AG08396 (cell line): ENCODE data around the gene MRPL48.
A peak's percentile ranks its signal among the peaks of the same experiment; 100 is the strongest.
"Not testable (repeated sequence)": the region's sequence is repeated elsewhere in the genome, so short reads cannot be mapped to it uniquely, and the experiment has no call there.

Source experiments
- DNase-seq: peaks from one replicate; pipeline ENCODE4 v3.0.0; 2012; ENCODE audit warnings: low spot score, mixed read lengths

Gene MRPL48

DNA sequence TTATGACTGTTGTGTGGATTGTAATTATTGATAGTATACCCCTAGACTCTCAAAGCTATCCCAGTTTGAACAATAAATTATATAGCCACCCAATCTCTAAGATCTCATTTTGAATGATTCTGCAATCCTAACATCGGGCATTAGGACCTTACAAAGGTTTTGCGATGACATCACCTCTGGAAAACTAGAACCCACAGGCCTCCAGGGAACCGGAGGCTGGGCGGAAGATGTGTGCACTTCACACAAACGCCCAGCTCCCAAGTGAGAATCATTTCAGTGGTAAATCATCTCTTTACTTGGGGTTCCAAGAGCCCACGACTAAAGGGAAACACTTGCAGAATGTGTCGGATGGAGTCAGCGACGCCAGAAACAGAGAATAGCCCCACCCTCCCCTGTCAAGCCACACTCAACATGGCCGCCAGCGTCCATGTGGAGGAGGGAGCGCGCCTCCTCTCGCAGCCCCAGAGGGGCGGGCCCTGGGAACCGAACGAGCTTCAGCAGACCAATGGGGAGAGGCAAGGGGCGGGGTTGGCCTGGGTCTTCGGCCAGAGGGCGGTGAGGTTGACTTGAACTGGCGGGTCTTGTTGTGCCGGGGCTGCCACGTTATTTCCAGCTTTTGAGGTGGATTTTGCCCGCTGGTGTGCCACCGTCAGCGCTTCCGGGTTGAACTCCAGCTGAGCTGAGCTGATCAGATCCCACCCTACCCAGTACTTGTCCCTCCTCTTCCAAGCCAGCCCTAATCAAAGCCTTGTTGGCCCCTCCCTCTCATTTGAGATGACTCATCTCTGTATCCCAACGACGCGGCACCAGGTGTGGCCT, 8.4 kb upstream of the MRPL48 start:
- DNase-seq: peak; percentile 96

DNA sequence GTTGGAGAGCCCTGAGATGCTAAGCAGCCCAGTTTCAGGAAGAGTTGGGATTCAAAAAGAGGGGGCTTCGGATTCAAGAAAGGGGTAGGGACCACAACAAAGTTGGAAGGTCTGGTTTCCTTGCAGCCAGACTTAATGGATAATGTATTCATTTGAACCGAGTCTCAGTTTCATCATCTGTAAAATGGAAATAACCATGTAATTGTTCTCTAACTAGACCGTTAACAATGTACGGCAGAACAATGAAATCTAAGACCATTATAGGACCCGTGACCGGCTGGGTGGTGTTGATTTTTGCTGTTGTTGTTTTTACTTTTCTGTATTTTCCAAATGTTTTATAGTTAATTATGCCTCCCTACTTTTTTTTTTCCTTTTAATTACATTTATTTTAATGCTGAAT, 6.4 kb upstream of the MRPL48 start:
- DNase-seq: no peak

DNA sequence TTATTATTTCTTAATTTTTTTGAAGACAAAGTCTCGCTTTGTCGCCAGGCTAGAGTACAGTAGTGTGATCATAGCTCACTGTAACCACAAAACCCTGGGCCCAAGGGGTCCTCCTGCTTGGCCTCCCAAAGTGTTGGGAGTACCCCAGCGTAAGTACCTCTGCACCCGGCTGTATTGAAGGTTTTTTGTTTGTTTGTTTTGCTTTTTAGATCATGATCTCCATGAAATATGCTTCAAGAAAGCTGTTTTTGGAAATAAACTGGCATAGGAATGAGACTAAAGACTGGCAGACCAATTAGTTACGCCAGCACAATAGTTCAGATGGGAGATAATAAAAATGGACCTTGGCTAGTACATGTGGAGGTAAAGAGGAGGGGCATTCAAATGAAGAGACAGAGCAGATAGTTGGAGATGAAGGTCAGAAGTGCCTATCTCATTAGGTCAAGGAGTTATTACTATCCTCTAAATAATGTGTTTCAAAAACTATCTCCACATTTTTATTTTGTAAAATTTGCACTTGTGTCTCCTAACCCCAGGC, 4.1 kb upstream of the MRPL48 start:
- DNase-seq: no peak

DNA sequence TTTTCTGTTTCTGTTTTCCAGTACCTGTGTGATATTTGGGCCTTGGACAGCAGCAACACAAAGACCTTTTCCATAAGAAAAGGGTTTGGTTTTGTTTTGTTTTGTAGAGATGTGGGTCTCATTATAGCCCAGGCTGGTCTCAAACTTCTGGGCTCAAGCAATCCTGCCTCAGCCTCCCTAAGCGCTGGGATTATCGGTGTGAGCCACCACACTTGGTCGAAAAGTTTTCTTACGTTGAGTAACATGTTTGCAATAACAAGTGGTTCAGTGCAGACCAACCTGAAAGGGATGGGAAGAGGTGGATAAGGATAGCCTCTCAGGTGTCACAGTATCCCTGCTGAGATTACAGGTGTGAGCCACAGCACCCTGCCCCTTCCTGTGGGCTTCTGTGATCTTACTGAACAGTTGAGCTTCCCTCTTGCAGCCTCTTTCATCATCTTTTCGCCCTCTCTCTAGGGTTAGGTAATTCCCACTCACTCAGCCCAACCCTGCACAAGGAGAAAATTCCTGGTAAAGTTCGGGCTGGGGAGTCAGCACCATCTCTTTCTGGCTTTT, 3.5 kb upstream of the MRPL48 start:
- DNase-seq: no peak

- no peak for DNase-seq
Measured at GRCh38 chr11:73784734-73785133, 2.9 kb upstream of the MRPL48 start.

GRCh38 chr11:73785467-73785866, 2.2 kb upstream of the MRPL48 start:
- DNase-seq: not testable (repeated sequence)

- DNase-seq: no peak
Measured at GRCh38 chr11:73787051-73787642, 527 bp upstream of the MRPL48 start.

DNA sequence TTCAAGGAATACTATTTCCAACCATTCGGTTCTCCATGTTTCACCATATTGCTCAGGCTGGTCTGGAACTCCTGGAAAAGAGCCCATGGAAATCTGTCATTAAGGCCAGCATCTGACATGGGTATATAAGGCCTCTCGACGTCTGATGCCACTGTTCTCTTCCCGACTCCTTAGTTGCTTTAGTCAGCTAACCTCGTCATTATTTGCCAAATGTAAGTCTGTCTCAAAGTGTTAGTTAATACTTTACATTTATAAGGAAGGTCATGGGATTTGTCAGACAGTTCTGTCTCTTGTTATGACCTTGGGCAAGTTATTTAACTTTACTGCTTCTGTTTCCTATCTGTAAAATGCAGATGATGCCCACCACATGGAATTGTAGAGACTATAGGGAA, 1.6 kb downstream of the MRPL48 start:
- DNase-seq: no peak

DNA sequence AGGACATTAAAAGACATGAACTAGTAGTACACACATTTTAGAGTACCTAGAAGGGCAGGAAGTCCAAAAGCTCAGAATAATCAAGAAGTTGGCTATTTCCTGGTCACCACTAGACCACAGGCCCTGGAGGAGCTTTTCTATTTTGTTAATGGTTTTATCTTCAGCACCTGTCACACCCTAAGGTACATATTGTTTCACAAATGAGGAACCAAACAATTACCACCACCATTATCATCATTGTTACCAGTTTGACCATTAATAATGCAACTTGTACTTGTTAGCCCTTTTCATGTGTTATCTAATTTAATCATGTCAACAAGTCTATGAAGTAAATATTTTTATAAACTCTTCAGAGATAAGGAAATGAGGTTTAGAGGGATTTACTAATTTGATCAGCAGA, 4.9 kb downstream of the MRPL48 start:
- DNase-seq: no peak

- no peak for DNase-seq
Measured at GRCh38 chr11:73795925-73796632, 8.4 kb downstream of the MRPL48 start.

GRCh38 chr11:73797457-73797856, 9.8 kb downstream of the MRPL48 start:
- no peak for DNase-seq

DNA sequence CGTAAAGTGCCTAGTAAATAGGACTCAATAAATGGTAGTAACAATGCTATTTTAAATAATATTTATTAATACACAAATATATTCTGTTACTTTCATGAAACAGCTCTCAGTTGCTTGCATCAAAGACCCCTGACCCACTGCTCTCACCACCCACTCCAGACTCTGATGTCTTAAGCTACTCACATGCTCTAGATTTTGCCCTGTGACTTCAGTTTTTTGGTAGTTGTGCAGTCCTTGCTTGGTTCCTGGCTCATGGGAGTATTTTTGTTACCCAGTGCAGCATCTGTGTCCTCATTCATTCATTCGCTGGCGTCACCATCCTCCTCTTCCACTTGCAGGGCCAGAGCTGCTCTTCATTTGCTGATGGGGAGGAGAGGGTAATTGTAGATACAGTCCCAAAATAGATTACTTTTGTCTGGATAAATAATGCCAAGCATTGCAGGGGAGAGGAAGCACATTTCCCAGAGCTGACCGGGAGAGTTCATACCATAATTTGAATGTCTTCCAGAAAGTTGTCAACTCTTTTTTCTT, 12.7 kb downstream of the MRPL48 start:
- DNase-seq: no peak

DNA sequence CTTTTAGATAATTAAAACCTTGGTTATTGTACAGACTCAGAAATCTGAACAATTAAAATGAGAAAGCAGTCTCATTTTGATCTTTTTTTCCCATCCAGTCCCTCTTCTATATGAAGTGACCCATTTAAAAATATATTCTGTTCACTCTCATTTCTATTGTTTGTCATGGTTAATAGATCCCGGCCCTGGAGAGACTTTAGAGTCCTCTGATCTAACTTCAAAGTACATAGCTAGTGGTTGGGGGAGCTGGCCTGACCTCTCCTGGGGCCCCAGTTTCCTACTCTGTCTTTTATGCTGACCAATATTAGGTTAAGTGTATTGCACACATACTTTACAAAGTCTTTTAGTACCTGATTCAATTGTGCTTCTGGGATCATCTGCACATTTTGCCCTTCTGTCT, 13.5 kb downstream of the MRPL48 start:
- DNase-seq: no peak

GRCh38 chr11:73804712-73805111, 17.0 kb downstream of the MRPL48 start:
- no peak for DNase-seq

DNA sequence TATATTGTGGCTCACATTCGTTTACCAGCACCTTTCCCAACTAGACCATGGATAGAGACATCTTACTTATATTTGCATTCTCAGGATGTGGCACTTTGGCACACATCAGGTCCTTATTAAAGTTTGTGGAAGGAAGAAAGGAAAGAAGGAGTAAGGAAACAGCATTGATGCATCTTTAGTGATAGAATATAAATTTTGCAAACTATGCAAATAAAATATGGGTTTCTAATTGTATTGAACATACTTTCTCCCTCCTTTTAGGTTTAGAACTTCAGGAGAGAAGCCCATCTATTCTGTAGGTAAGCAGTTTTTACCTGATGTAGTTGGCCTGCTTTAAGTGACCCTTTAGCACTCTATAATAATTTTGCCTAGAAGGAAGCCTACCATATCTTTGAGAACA, 20.4 kb downstream of the MRPL48 start:
- DNase-seq: no peak

DNA sequence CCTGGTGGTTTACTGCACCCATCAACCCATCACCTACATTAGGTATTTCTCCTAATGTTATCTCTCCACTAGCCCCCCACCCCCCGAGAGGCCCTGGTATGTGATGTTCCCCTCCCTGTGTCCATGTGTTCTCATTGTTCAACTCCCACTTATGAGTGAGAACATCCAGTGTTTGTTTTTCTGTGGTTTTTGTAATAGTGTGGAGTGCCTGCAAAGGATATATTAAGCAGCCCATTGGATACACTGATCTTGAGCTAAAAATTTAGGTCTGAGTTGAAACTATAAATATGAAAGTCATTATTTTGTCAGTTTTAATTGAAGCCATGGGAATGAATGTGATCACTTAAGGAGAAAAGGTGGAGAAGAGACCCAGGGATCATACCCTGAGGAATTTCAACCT, 23.0 kb downstream of the MRPL48 start:
- no peak for DNase-seq

GRCh38 chr11:73812234-73812633, 24.6 kb downstream of the MRPL48 start:
- no peak for DNase-seq

DNA sequence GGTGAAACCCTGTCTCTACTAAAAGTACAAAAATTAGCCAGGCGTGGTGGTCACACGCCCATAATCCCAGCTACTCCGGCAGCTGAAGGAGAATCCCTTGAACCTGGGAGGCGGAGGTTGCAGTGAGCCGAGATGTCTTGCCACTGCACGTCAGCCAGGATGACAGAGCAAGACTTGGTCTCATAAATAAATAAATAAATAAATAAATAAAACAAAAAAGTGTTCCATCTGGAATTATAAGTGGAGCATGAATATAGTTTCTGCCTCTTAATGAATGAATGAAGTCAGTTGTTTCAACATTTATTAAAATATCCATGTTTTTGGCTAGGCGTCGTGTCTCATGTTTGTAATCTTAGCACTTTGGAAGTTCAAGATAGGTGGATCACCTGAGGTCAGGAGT, 27.1 kb downstream of the MRPL48 start:
- DNase-seq: no peak

GRCh38 chr11:73818846-73819245, 31.2 kb downstream of the MRPL48 start:
- DNase-seq: peak; percentile 21

- no peak for DNase-seq
Measured at GRCh38 chr11:73830261-73830660, 42.6 kb downstream of the MRPL48 start.

GRCh38 chr11:73833067-73833466, 45.4 kb downstream of the MRPL48 start:
- no peak for DNase-seq

- peak; percentile 51 for DNase-seq
Measured at GRCh38 chr11:73838443-73839122, 50.9 kb downstream of the MRPL48 start.
